GM21786 (cell line): Measurements from ENCODE around the gene UBA3.

Experiments used
- ATAC-seq: cut with Tn5 transposase; IDR thresholded peaks from one replicate; pipeline ENCODE4 v1.9.1; 2021; ENCODE audit not compliant: unreplicated experiment

The UBA3 gene

GRCh38 chr3:69079269-69080159 is 651 bp downstream of the UBA3 start:
- ATAC-seq: no peak

DNA sequence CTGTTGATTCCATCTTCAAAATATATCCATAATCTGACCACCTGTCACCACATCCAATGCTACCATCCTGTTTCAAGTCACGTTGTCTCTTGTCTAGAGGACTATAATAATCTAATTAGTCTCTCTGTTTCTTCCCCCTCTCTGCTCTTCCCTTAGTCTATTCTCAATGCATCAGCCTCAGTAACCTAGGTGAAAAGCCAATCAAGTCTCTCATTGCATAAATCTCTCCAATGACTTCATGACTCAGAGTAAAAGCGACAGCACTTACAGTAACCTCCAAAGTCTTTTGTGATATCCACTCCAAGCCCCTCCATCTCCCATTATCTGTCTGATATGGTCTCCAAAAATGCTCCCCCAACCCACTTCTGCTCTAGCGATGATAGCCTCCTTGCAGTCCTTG is 7.2 kb downstream of the UBA3 start:
- no peak for ATAC-seq

- no peak for ATAC-seq
Observed at GRCh38 chr3:69066121-69066520, 14.0 kb downstream of the UBA3 start.

DNA sequence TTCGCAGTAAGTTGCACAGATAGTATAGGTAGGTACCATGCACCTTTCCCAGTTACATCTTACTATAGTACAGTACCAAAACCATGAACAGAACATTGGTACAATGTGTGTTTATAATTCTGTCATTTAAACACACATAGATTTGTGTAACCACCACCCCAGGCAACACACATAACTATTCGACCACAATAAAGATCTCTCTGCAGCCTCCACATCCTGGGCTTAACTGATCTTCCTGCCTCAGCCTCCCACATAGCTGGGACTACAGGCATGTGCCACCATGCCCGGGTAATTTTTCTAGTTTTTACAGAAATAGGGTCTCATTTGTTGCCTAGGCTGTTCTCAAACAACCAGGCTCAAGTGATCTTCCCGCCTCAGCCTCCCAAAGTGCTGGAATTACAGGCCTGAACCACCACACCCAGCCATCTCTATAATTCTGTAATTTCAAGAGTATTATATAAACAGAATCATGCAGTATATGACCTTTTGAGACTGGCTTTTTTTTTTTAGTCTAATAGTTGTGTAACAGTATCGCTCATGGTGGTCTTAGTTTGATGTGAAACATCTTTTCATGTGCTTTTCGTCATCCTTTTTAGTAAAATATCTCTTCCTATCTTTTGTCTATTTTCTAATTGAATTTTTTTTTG is 14.7 kb downstream of the UBA3 start:
- ATAC-seq: no peak

DNA sequence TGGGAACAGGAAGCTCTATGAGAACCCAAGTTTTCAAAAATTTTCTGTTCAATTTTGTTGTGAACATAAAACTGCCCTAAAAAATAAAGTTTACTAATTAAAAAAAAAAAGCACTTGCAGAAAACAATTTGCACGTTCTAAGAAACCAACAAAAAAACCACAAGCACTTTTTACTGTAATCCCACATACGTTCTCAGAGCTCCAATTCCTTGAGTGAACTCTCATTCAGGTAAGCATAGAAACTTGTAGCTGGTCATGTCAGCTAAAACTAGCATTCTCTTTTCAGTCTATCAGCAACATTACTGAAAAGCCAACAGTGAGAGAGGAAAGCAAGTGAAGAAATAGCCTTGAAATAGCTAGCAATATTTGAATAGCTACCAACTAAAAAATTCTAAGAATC is 16.5 kb downstream of the UBA3 start:
- no peak for ATAC-seq

GRCh38 chr3:69059688-69060087 is 20.5 kb downstream of the UBA3 start:
- no peak for ATAC-seq

DNA sequence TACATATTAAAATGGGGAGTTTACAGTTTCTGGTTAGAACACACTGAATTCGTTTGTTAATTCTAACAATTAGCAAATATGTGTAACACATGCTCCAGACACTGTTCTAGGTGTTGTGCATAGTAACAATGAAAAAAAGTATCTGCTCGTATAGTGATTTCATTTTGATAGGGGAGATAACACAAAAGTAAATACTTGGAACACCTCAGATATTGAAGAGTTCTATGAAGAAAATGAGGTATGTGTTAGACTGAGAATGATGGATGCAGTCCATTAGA is 21.3 kb downstream of the UBA3 start:
- ATAC-seq: no peak

- ATAC-seq: peak; percentile 99
Observed at GRCh38 chr3:69058180-69058946, 21.8 kb downstream of the UBA3 start.

- peak; percentile 2 for ATAC-seq
Observed at GRCh38 chr3:69052472-69052898, 27.7 kb downstream of the UBA3 start.

DNA sequence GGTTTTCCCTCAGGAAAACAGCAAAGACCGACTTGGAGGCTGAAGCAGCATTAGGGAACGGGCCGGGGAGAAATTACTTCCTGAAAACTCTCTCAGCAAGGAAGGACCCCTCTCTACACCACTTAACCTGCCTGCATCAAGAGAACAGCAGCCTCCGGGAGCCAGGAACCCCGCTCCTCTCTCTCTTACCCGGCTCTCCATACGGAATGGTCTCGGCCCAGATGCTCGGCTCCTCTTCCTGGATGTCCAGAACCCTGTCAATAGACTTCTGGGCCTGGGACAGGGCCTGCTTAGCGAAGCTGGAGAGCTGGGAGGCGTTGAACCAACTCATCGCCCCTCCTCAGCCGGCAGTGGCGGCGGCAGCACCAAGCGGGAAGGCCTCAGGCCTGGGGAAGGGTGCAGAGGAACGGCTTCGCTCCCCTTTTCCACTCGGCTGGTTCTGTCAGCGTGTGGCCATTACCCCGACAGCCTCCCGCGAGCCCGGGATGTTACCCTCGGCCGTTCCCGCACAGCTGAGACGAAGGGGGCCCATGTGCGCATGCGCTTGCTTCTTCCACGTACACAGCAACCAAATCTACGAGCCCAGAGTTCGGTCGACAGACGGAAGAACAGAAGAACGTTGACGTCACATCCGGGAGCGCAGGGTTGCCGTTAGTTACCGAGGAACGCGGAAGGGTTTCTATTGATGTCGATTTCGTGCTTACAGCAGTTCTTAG is 28.3 kb downstream of the UBA3 start, which contains the start of gene TMF1:
Gene TMF1, minus strand, starts transcription at position 578 of the 716 bp plus-strand sequence. Its CDS starts 247 bp downstream, at position 331.
- peak; percentile 98 for ATAC-seq

DNA sequence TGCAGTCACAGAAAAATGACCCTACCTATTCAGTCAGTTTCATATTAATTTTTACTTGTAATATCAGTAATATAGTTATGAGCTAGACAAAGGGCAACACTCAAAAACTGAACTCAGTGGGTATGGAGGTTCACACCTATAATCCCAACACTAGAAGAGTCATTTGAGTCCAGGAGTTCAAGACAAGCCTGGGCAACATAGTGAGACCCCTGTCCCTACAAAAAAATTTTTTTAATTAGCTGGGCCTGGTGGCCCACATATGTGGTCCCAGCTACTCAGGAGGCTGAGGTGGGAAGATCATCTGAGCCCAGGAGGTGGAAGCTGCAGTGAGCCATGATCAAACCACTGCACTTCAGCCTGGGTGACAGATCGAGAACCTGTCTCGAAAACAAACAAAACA is 31.2 kb downstream of the UBA3 start:
- ATAC-seq: no peak

DNA sequence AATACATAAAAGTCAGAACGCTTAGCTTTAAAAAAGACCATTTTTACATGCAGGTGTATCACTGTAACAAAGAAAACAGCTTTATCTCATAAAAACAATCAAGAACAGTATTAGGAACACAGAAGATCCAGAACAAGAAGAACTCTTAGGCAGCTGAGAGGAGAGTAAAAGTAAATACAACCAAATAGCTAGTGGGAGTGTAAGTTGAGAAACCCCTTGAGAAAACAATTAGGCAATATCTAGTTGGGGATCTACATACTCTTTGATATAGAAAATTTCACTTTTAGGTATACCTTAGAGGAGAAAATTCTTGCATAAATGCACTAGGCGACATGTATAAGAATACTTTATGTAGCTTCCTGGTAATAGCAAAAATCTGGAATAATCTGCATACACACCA is 35.6 kb downstream of the UBA3 start:
- no peak for ATAC-seq

- no peak for ATAC-seq
Observed at GRCh38 chr3:69033470-69033869, 46.7 kb downstream of the UBA3 start.

DNA sequence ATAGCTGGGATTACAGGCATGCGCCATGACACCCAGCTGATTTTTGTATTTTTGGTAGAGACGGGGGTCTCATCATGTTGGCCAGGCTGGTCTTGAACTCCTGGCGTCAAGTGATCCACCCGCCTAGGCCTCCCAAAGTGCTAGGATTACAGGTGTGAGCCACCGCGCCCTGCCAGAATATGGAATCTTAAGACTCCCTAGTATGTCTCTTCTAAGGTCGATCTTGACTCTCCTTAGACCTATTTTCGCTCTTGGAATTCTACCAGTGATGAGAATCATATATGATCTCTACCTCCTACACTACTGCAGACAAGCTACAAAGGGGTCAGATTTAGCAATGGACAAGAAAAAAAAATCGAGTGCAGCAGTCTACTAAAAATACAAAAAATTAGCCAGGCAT is 47.4 kb downstream of the UBA3 start:
- no peak for ATAC-seq

GRCh38 chr3:69032142-69032541 is 48.0 kb downstream of the UBA3 start:
- ATAC-seq: no peak

- ATAC-seq: no peak
Observed at GRCh38 chr3:69031635-69032034, 48.5 kb downstream of the UBA3 start.

GRCh38 chr3:69020857-69021256 is 59.3 kb downstream of the UBA3 start:
- ATAC-seq: no peak

GRCh38 chr3:69020424-69020823 is 59.7 kb downstream of the UBA3 start:
- ATAC-seq: no peak

DNA sequence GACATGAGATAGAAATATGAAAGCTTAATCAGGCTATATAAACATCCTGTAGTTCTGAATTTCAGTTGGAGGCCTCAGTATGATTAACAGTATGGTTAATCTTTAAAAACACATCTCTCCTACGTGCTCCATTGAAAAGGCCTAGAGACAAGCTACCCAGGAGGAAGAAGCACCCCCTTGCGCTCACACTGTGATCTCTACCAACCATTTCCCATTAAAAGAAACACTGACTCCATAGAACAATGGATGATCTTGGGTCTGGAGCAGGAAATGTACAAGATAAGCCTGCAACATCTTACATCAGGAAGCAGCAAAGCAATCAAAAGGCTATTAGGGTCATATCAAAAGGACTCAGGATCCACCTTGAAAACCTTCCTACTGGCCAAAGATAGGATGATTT is 63.3 kb downstream of the UBA3 start:
- ATAC-seq: no peak

- no peak for ATAC-seq
Observed at GRCh38 chr3:69016102-69016501, 64.1 kb downstream of the UBA3 start.

- no peak for ATAC-seq
Observed at GRCh38 chr3:69014022-69014580, 66.1 kb downstream of the UBA3 start.
